Eye (tissue), 1 donor: ENCODE results near the gene MARF1.
"Not testable (repeated sequence)": the region's sequence is repeated elsewhere in the genome, so short reads cannot be mapped to it uniquely, and the experiment has no call there.

Experiments
- DNase-seq: peaks from one replicate; pipeline ENCODE4 v3.0.0-alpha.2; 2015

MARF1 gene, protein sequence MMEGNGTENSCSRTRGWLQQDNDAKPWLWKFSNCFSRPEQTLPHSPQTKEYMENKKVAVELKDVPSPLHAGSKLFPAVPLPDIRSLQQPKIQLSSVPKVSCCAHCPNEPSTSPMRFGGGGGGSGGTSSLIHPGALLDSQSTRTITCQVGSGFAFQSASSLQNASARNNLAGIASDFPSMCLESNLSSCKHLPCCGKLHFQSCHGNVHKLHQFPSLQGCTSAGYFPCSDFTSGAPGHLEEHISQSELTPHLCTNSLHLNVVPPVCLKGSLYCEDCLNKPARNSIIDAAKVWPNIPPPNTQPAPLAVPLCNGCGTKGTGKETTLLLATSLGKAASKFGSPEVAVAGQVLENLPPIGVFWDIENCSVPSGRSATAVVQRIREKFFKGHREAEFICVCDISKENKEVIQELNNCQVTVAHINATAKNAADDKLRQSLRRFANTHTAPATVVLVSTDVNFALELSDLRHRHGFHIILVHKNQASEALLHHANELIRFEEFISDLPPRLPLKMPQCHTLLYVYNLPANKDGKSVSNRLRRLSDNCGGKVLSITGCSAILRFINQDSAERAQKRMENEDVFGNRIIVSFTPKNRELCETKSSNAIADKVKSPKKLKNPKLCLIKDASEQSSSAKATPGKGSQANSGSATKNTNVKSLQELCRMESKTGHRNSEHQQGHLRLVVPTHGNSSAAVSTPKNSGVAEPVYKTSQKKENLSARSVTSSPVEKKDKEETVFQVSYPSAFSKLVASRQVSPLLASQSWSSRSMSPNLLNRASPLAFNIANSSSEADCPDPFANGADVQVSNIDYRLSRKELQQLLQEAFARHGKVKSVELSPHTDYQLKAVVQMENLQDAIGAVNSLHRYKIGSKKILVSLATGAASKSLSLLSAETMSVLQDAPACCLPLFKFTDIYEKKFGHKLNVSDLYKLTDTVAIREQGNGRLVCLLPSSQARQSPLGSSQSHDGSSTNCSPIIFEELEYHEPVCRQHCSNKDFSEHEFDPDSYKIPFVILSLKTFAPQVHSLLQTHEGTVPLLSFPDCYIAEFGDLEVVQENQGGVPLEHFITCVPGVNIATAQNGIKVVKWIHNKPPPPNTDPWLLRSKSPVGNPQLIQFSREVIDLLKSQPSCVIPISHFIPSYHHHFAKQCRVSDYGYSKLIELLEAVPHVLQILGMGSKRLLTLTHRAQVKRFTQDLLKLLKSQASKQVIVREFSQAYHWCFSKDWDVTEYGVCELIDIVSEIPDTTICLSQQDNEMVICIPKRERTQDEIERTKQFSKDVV (N-terminal part only)

GRCh38 chr16:15643048-15643945, at the start of gene MARF1:
Gene MARF1, minus strand, starts transcription at chr16:15643154. Its CDS starts 3,921 bp downstream, at chr16:15639233.
- peak; percentile 99 for DNase-seq

GRCh38 chr16:15692508-15692907, 49.6 kb upstream of the MARF1 start:
- not testable (repeated sequence) for DNase-seq

- DNase-seq, result no peak
Measured at GRCh38 chr16:15691046-15691445, 48.1 kb upstream of the MARF1 start.

DNA sequence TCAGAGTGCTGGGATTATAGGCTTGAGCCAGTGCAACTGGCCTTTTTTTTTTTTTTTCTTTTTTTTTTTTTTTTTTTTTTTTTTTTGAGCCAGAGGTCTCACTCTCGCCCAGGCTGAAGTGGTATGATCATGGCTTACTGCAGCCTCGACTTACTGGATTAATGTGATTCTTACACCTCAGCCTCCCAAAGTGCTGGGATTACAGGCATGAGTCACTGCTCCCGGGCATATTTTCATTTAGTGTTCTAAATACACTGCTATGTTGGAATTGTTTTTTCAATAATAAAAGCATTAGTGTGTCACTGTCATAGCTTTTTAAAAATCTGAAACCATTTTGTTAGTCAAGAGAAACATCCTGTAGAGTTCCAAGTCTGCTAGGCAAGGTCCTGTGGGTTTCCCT, 47.3 kb upstream of the MARF1 start:
- DNase-seq, result no peak

- no peak for DNase-seq
Measured at GRCh38 chr16:15689290-15689689, 46.3 kb upstream of the MARF1 start.

DNA sequence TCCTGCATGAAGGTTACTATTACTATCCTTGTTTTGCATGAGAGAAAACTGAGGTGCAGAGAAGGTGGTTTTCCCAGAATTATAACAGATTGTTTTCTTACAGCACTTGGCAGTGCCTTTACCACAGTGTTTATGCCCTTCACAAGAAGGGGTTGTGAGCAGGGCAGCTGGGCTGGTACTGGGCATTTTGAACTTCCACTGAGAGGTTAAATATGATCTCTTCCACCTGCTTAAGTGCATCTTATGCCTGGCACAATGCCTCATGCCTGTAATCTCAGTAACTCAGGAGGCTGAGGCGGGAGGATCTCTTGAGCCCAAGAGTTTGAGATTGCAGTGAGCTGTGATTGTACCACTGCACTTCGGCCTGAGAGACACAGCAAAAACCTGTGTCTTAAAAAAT, 43.3 kb upstream of the MARF1 start:
- no peak for DNase-seq

- no peak for DNase-seq
Measured at GRCh38 chr16:15682105-15682570, 39.2 kb upstream of the MARF1 start.

GRCh38 chr16:15677447-15677846, 34.5 kb upstream of the MARF1 start:
- no peak for DNase-seq

GRCh38 chr16:15676506-15676905, 33.6 kb upstream of the MARF1 start:
- DNase-seq, result no peak

DNA sequence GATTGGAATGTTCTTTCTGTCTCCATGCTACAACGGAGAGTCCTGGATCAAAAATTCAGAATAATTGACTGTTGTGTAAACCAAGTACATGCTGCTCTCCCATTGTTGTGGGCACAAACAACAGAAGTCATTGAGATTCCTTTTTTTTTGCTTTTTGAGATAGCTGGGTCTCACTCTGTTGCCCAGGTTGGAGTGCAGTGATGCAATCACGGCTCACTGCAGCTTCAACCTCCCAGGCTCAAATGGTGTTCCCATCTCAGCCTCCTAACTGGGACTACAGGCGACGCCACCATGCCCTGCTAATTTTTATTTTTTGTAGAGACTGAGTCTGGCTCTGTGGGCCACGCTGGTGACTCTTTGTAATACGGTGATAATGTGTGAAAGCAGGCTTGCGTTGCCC, 31.6 kb upstream of the MARF1 start:
- no peak for DNase-seq

DNA sequence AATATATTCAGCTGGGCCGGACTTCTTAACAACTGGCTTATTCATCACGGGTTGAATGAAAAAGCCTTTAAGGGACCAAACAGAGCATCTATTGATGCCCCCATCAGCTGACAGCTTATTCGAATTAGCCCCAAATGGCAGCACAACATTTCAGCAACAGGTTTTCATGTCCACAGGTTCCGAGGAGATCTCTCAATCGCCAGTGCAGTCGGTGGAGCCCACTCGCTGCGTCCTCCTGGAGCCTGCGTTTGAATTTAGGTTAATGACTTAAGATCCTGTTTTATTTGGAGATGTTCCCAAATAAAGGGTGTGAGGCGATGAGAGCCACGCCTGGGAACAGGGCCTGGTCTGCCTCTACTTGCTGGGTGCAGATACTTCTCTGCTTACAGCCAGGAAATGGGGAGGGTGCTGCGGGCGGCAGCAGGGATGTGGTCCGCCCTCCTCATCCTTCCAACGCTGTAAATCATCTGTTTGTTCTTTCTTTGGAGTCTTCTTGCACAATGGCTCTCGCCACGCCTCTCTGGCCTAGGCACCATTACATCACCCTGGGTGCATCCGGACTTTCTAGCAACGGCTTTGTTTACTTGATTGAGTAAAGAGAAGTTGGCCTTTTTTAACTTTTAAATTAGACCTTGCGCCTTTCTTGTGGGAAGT, 29.7 kb upstream of the MARF1 start:
- peak; percentile 30 for DNase-seq

DNA sequence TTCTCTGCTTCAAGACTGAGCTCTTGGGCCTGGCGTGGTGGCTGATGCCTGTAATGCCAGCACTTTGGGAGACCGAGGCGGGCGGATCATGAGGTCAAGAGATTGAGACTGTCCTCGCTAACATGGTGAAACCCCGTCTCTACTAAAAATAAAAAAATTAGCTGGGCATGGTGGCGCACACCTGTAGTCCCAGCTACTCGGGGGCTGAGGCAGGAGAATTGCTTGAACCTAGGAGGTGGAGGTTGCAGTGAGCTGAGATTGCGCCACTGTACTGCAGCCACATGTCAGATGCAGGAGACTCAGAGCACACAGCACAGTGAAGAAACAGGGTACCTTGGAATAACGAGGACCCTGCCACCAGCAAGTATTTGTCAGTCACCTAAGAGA, 29.2 kb upstream of the MARF1 start:
- DNase-seq, result not testable (repeated sequence)

DNA sequence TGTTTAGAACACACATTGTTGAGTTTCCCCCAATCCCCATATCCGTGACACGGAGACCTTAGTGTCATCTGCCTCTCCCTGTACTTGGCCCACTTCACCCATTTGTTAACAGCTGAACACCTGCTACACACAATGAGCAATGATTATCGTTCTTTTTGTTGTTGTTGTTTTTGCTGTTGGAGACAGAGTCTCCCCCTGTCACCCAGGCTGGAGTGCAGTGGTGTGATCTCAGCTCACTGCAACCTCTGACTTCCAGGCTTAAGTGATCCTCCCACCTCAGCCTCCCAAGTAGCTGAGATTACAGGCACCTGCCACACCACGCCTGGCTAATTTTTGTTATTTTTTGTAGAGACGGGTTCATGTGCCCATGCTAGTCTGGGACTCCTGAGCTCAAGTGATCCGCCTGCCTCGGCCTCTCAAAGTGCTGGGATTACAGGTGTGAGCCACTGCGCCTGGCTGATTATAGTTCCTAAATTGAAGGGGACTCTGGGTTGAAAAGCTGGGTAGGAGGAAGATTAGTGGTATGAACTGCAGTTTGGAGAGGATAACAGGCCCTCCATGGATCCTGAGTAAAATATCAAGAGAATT, 28.7 kb upstream of the MARF1 start:
- no peak for DNase-seq

DNA sequence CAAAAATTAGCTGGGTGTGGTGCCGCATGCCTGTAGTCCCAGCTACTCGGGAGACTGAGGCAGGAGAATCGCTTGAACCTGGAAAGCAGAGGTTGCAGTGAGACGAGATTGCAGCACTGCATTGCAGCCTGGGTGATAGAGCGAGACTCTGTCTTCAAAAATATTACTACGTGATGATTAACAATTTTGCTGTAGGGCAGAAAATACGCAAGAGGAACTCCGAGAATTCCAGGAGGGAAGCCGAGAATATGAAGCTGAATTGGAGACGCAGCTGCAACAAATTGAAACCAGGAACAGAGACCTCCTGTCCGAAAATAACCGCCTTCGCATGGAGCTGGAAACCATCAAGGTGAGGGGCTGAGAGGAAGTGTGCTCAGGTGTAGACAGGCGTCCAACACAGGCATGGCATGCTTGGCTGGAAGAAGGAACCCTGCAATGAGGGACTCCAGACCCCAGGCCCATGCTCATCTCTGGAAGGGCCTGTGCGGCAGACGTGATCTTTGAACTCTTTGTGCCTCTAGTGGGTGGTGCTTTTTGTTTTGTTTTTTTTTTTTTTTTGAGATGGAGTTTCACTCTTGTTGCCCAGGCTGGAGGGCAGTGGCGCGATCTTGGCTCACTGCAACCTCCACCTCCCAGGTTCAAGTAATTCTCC, 24.3 kb upstream of the MARF1 start:
- no peak for DNase-seq

- no peak for DNase-seq
Measured at GRCh38 chr16:15665107-15665506, 22.2 kb upstream of the MARF1 start.

DNA sequence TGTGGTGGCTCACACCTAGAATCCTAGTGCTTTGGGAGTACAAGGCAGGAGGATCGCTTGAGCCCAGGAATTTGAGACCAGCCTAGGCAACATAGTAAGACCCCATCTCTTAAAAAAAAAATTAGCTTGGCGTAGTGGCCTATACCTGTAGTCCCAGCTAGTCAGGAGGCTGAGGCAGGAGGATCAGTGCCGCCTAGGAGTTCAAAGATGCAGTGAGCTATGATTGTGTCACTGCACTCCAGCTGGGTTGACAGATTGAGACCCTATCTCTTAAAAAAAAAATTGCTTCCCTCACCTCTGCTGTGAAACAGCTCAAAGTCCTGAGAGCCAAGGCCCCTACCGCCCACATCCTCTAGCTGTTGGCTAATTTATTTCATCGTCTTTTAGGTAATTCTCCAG, 17.2 kb upstream of the MARF1 start:
- DNase-seq, result no peak

DNA sequence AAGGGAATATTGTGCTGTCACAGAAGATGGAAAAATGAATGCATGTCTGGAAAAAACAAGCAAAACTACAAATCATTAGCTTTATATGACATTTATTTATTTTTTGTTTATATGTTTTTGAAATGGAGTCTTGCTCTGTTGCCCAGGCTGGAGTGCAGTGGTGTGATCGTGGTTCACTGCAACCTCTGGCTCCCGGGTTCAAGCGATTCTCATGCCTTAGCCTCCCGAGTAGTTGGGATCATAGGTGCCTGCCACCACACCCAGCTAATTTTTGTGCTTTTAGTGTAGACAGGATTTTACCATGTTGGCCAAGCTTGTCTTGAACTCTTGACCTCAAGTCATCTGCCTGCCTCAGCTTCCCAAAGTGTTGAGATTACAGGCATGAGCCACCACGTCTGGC, 15.6 kb upstream of the MARF1 start:
- DNase-seq, result no peak

- DNase-seq, result no peak
Measured at GRCh38 chr16:15658149-15658548, 15.2 kb upstream of the MARF1 start.

DNA sequence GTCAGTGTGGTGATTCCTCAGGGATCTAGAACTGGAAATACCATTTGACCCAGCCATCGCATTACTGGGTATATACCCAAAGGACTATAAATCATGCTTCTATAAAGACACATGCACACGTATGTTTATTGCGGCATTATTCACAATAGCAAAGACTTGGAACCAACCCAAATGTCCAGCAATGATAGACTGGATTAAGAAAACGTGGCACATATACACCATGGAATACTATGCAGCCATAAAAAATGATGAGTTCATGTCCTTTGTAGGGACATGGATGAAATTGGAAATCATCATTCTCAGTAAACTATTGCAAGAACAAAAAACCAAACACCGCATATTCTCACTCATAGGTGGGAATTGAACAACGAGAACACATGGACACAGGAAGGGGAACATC, 12.6 kb upstream of the MARF1 start:
- DNase-seq, result not testable (repeated sequence)

DNA sequence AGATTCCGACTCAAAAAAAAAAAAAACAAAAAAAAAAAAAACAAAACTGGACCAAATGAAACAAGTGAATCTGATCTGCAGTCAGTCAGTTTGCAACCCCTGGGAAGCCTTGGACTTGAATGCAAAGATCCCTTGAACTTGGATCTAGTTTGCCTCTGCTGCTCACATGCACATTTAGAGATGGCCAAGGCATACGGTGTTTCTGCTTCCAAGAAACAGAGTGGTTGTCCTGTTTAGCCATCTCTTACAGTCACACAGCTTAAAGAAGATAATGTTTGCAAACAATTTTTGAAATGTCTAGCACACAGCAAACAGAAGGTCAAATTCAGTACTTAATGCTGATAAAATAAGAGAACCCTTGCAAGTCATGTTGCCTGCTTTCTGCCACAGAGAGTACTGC, 11.6 kb upstream of the MARF1 start:
- DNase-seq, result no peak
